H1 (cell line): Measurements from ENCODE around the gene SSBP3. TPM values are rescaled to one million over a fixed set of nuclear protein-coding genes. Genes with fewer than 3 reads are reported as not detected.

Experiments
- EP300 ChIP-seq, 2 experiments: IDR thresholded peaks; 1 replicate in 1 of 2; 2 replicates in 1 of 2; pipeline ENCODE4 v1.6.1; 2011 to 2012; ENCODE audit warnings: low read depth in 2 of 2, low read length in 2 of 2, mild to moderate bottlenecking in 2 of 2, borderline replicate concordance in 1 of 2, inconsistent platforms in 1 of 2, moderate library complexity in 1 of 2
- KDM4A ChIP-seq: IDR thresholded peaks from one replicate; pipeline ENCODE4 v1.7.1; 2012; ENCODE audit warnings: low read depth, mild to moderate bottlenecking, moderate library complexity, low read length, inconsistent platforms; ENCODE audit not compliant: severe bottlenecking
- SP4 ChIP-seq: IDR thresholded peaks from 2 replicates; pipeline ENCODE4 v1.6.1; 2012; ENCODE audit warnings: low read length, inconsistent platforms
- polyA plus RNA-seq, 7 experiments: library from polyadenylated mRNA; depleted of rRNA in 3 of 7; stranded (reverse) in 5 of 7; unstranded in 2 of 7; fragments of >200 nt in 5 of 7; fragments of 200-250 nt in 2 of 7; gene quantifications; 1 replicate in 5 of 7; 2 replicates in 1 of 7; 4 replicates in 1 of 7; pipeline versions ENCODE4 v1.2.1 to v1.2.3, GENCODE V29; 2011 to 2013; ENCODE audit warnings: missing spikeins in 2 of 7, mixed read lengths in 2 of 7
- total RNA-seq: library from RNA; stranded (reverse); fragmentation: NEBNext Ultra II Directional; extraction: Animal tissue kit (Norgen Biotek cat#: 25700); gene quantifications from 2 replicates; pipeline ENCODE4 v1.2.1, GENCODE V29; 2021

Gene SSBP3
- total and polyA plus RNA-seq, 2 of the 8 experiments (the other 6 are each of a cell fraction or from before 2014, with no cell fraction given), result 99.7 to 133 TPM

DNA sequence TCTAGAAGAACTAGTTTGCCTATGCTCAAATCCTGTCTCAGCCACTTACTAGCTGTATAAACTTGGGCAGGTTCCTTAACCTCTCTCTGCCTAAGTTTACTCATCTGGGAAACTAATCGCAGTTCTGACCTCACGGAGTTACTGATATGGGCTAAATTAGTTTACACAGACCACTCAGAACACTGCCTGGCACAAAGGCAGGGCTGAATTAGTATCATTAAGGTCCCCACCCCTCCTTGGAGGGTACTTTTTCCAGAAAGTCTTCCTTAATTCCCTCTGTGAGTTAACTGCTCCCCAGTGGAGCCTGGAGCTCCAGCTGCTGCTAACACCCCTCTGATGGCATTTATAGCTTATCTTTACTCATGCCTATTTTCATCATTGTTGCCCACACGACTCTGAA is 40.3 kb downstream of the SSBP3 start (continued):
- no peak for TF ChIP-seq SP4
- no peak for TF ChIP-seq KDM4A
- TF ChIP-seq EP300 (IDR thresholded peaks at IDR 0.05; ENCODE audit: borderline replicate concordance in 1 of 2, low read depth in 2 of 2, low read length in 2 of 2), result no peak
